OCI-LY1 (cell line): ENCODE measurements around the gene GADD45G.

Experiments used
- H2AFZ ChIP-seq: fragments of 200-600 bp; sonication (generic), shearing (Covaris generic); 2 replicates; pipeline ENCODE4 v1.6.0; 2014; ENCODE audit warnings: antibody characterized with exemption, mild to moderate bottlenecking, low read length
- H3F3A ChIP-seq: fragments of 200-600 bp; sonication (generic), shearing (Covaris generic); 2 replicates; pipeline ENCODE4 v1.6.0; 2014; ENCODE audit warnings: mild to moderate bottlenecking, antibody characterized with exemption, low read length, moderate library complexity; ENCODE audit not compliant: insufficient read depth
- H3K27ac ChIP-seq: fragments of 200-600 bp; sonication (generic); 2 replicates; pipeline ENCODE4 v1.5.1; 2014; ENCODE audit warnings: low read length, mixed run types, mild to moderate bottlenecking, low read depth; ENCODE audit not compliant: poor library complexity, severe bottlenecking
- H3K27me3 ChIP-seq: fragments of 200-600 bp; sonication (generic); 2 replicates; pipeline ENCODE4 v1.6.0; 2014; ENCODE audit warnings: antibody characterized with exemption, mild to moderate bottlenecking, low read length, moderate library complexity; ENCODE audit not compliant: insufficient read depth
- H3K36me3 ChIP-seq: fragments of 200-600 bp; sonication (generic); 2 replicates; pipeline ENCODE4 v1.6.1; 2014; ENCODE audit warnings: mild to moderate bottlenecking, antibody characterized with exemption, low read length, moderate library complexity, mixed read lengths; ENCODE audit not compliant: insufficient read depth
- H3K4me1 ChIP-seq: fragments of 200-600 bp; sonication (generic); 2 replicates; pipeline ENCODE4 v1.5.1; 2014; ENCODE audit warnings: mild to moderate bottlenecking, low read length, moderate library complexity; ENCODE audit not compliant: insufficient read depth, severe bottlenecking
- H3K4me2 ChIP-seq: fragments of 200-600 bp; sonication (generic), shearing (Covaris generic); 2 replicates; pipeline ENCODE4 v1.6.1; 2014; ENCODE audit warnings: low read length
- H3K4me3 ChIP-seq: fragments of 200-600 bp; sonication (generic); 2 replicates; pipeline ENCODE4 v1.5.1; 2014; ENCODE audit warnings: low read length, low read depth, mild to moderate bottlenecking, mixed read lengths; ENCODE audit not compliant: poor library complexity, severe bottlenecking
- H3K79me2 ChIP-seq: fragments of 200-600 bp; shearing (Covaris generic); 2 replicates; pipeline ENCODE4 v1.6.1; 2016; ENCODE audit warnings: mixed run types, low read length, mixed read lengths; ENCODE audit not compliant: insufficient read depth
- H3K9ac ChIP-seq: fragments of 200-600 bp; sonication (generic), shearing (Covaris generic); 2 replicates; pipeline ENCODE4 v1.6.1; 2014; ENCODE audit warnings: mild to moderate bottlenecking, low read length, mixed read lengths
- H3K9me2 ChIP-seq: fragments of 200-600 bp; sonication (generic), shearing (Covaris generic); 2 replicates; pipeline ENCODE4 v1.6.1; 2014; ENCODE audit warnings: low read depth, mild to moderate bottlenecking, low read length, mixed read lengths
- H3K9me3 ChIP-seq: fragments of 200-600 bp; shearing (Covaris generic); 2 replicates; pipeline ENCODE4 v1.6.1; 2014; ENCODE audit warnings: low read length, mixed read lengths
- H4K20me1 ChIP-seq: fragments of 200-600 bp; sonication (generic), shearing (Covaris generic); 2 replicates; pipeline ENCODE4 v1.6.0; 2016; ENCODE audit warnings: mild to moderate bottlenecking, low read length; ENCODE audit not compliant: insufficient read depth
- CTCF ChIP-seq: fragments of 200-600 bp; sonication (generic), shearing (Covaris generic); IDR thresholded peaks from 2 replicates; pipeline ENCODE4 v1.5.1; 2017; ENCODE audit warnings: mild to moderate bottlenecking, antibody characterized with exemption, low read length, moderate library complexity, mixed read lengths
- EZH2 ChIP-seq: fragments of 200-600 bp; sonication (generic), shearing (Covaris generic); IDR thresholded peaks from 2 replicates; pipeline ENCODE4 v1.8.0; 2017; ENCODE audit warnings: borderline replicate concordance, mixed run types, mild to moderate bottlenecking, antibody characterized with exemption, low read length, moderate library complexity, mixed read lengths

GADD45G gene

GRCh38 chr9:89579741-89580385 is 24.9 kb upstream of the GADD45G start:
- TF ChIP-seq CTCF = no peak
- TF ChIP-seq EZH2 = no peak
- H3K27ac ChIP-seq = no peak overlapping the region
- H3K27me3 ChIP-seq = no peaks in the 10 kb centered on the region; the same call in 1 of the 2 replicates
- 0 out of 2 replicates have a peak, but pooled peaks cover 4% of the 10 kb centered on the region for H3K9me3 ChIP-seq
- no peaks in the 10 kb centered on the region for H3K79me2 ChIP-seq
- H2AFZ ChIP-seq = no peak overlapping the region
- no peak overlapping the region for H3K9ac ChIP-seq
- H3K4me1 ChIP-seq = no peaks in the 10 kb centered on the region
- H3K4me3 ChIP-seq = no peak overlapping the region
- H3K36me3 ChIP-seq = no peaks in the 10 kb centered on the region
- no peaks in the 10 kb centered on the region for H3K9me2 ChIP-seq
- no peaks in the 10 kb centered on the region for H3F3A ChIP-seq
- H3K4me2 ChIP-seq = no peak overlapping the region
- no peaks in the 10 kb centered on the region for H4K20me1 ChIP-seq

GRCh38 chr9:89586311-89586710 is 18.5 kb upstream of the GADD45G start:
- Histone ChIP-seq H3F3A (no peaks in the 10 kb centered on the region), H3K36me3 (no peaks in the 10 kb centered on the region), H3K4me2 (no peak overlapping the region), H3K9me2 (no peaks in the 10 kb centered on the region), H3K9me3 (no peaks in the 10 kb centered on the region), H4K20me1 (no peaks in the 10 kb centered on the region), H3K79me2 (no peaks in the 10 kb centered on the region), H2AFZ (no peak overlapping the region), H3K27ac (no peak overlapping the region), H3K27me3 (no peaks in the 10 kb centered on the region), H3K9ac (no peak overlapping the region), H3K4me1 (no peaks in the 10 kb centered on the region), H3K4me3 (no peak overlapping the region)
- TF ChIP-seq CTCF = no peak
- no peak for TF ChIP-seq EZH2

GRCh38 chr9:89588271-89588879 is 16.4 kb upstream of the GADD45G start:
- no peaks in the 10 kb centered on the region for H3K9me2 ChIP-seq
- no peak overlapping the region for H3K4me3 ChIP-seq
- H2AFZ ChIP-seq = no peak overlapping the region
- no peaks in the 10 kb centered on the region for H3K79me2 ChIP-seq
- no peak overlapping the region for H3K9ac ChIP-seq
- no peaks in the 10 kb centered on the region for H4K20me1 ChIP-seq
- no peak overlapping the region for H3K27ac ChIP-seq
- H3K36me3 ChIP-seq = no peaks in the 10 kb centered on the region
- no peaks in the 10 kb centered on the region for H3K4me1 ChIP-seq
- TF ChIP-seq CTCF (no peak), EZH2 (no peak)
- no peaks in the 10 kb centered on the region for H3F3A ChIP-seq
- H3K27me3 ChIP-seq = no peaks in the 10 kb centered on the region
- H3K4me2 ChIP-seq = no peak overlapping the region
- H3K9me3 ChIP-seq = no peaks in the 10 kb centered on the region
